Measurements from ENCODE around the gene COL4A6.
"Not testable (repeated sequence)": the region's sequence is repeated elsewhere in the genome, so short reads cannot be mapped to it uniquely, and the experiment has no call there.

Gene COL4A6

GRCh38 chrX:108438110-108438623, at the start of gene COL4A6:
Gene COL4A6 (minus strand): TSS chrX:108438422. CDS start chrX:108438196, 226 bp downstream.
- no peak for DNase-seq (ENCODE audit: low spot score)

GRCh38 chrX:108485960-108486359, 47.7 kb upstream of the COL4A6 start:
- no peak for DNase-seq (ENCODE audit: low spot score)

- DNase-seq (ENCODE audit: low spot score) = no peak
Measured at GRCh38 chrX:108484251-108484650, 46.0 kb upstream of the COL4A6 start.

GRCh38 chrX:108481528-108481927, 43.3 kb upstream of the COL4A6 start:
- DNase-seq (ENCODE audit: low spot score) = not testable (repeated sequence)

GRCh38 chrX:108473979-108474378, 35.8 kb upstream of the COL4A6 start:
- no peak for DNase-seq (ENCODE audit: low spot score)

GRCh38 chrX:108468486-108468885, 30.3 kb upstream of the COL4A6 start:
- no peak for DNase-seq (ENCODE audit: low spot score)

GRCh38 chrX:108464604-108465003, 26.4 kb upstream of the COL4A6 start:
- no peak for DNase-seq (ENCODE audit: low spot score)

- no peak for DNase-seq (ENCODE audit: low spot score)
Measured at GRCh38 chrX:108456971-108457477, 18.8 kb upstream of the COL4A6 start.

GRCh38 chrX:108453841-108454240, 15.6 kb upstream of the COL4A6 start:
- no peak for DNase-seq (ENCODE audit: low spot score)

- no peak for DNase-seq (ENCODE audit: low spot score)
Measured at GRCh38 chrX:108447303-108447702, 9.1 kb upstream of the COL4A6 start.

GRCh38 chrX:108442901-108443464, 4.8 kb upstream of the COL4A6 start:
- DNase-seq (ENCODE audit: low spot score) = no peak

GRCh38 chrX:108439961-108440696, 1.9 kb upstream of the COL4A6 start:
- no peak for DNase-seq (ENCODE audit: low spot score)

- no peak for DNase-seq (ENCODE audit: low spot score)
Measured at GRCh38 chrX:108439426-108439942, 1.3 kb upstream of the COL4A6 start, which contains the start of gene COL4A5. Gene COL4A5 (plus strand): TSS chrX:108439838. CDS start chrX:108440126, 288 bp downstream.

GRCh38 chrX:108437349-108438109, 693 bp downstream of the COL4A6 start:
- no peak for DNase-seq (ENCODE audit: low spot score)

GRCh38 chrX:108435261-108435660, 3.0 kb downstream of the COL4A6 start:
- no peak for DNase-seq (ENCODE audit: low spot score)

- no peak for DNase-seq (ENCODE audit: low spot score)
Measured at GRCh38 chrX:108426262-108426661, 12.0 kb downstream of the COL4A6 start.

- DNase-seq (ENCODE audit: low spot score) = no peak
Measured at GRCh38 chrX:108420481-108420880, 17.7 kb downstream of the COL4A6 start.

GRCh38 chrX:108419401-108419800, 18.8 kb downstream of the COL4A6 start:
- DNase-seq (ENCODE audit: low spot score) = no peak

GRCh38 chrX:108417257-108417656, 21.0 kb downstream of the COL4A6 start:
- DNase-seq (ENCODE audit: low spot score) = no peak

GRCh38 chrX:108415891-108416290, 22.3 kb downstream of the COL4A6 start:
- no peak for DNase-seq (ENCODE audit: low spot score)

GRCh38 chrX:108415146-108415545, 23.1 kb downstream of the COL4A6 start:
- no peak for DNase-seq (ENCODE audit: low spot score)

GRCh38 chrX:108412783-108413182, 25.4 kb downstream of the COL4A6 start:
- no peak for DNase-seq (ENCODE audit: low spot score)
